Islet of Langerhans (tissue), 1 donor: ENCODE measurements around the gene XRN1.

Experiments used
- FAIRE-seq: peaks from one replicate; lab custom pipeline; 2011; peaks lifted over from hg19 to GRCh38; lab: Jason Lieb, UNC

Gene XRN1

GRCh38 chr3:142269767-142270166 is 178.1 kb downstream of the XRN1 start:
- no peak for FAIRE-seq

GRCh38 chr3:142268426-142268825 is 179.4 kb downstream of the XRN1 start:
- FAIRE-seq: no peak

- FAIRE-seq: no peak
These were observed 180.6 kb downstream of the XRN1 start for GRCh38 chr3:142267269-142267668.

- no peak for FAIRE-seq
These were observed 184.7 kb downstream of the XRN1 start for GRCh38 chr3:142263112-142263511.

- FAIRE-seq: no peak
These were observed 188.5 kb downstream of the XRN1 start for GRCh38 chr3:142259359-142259758.

- no peak for FAIRE-seq
These were observed 191.0 kb downstream of the XRN1 start for GRCh38 chr3:142256712-142257333.
